Hepatocyte (in vitro differentiated cells): ENCODE measurements around the gene ZNF491. TPM values are rescaled to one million over a fixed set of nuclear protein-coding genes. Genes with fewer than 3 reads are reported as not detected.

Experiments
- DNase-seq: peaks from one replicate; pipeline ENCODE4 v3.0.0-alpha.2; 2016; ENCODE audit warnings: low spot score
- H2AFZ ChIP-seq: fragments of 200-600 bp; sonication (generic); 2 replicates; pipeline ENCODE4 v1.6.0; 2016; ENCODE audit warnings: antibody characterized with exemption, mild to moderate bottlenecking
- H3K27ac ChIP-seq: fragments of 200-600 bp; sonication (generic); 2 replicates; pipeline ENCODE4 v1.5.1; 2016; ENCODE audit warnings: mild to moderate bottlenecking
- H3K27me3 ChIP-seq: fragments of 200-600 bp; sonication (generic); 2 replicates; pipeline ENCODE4 v1.6.1; 2016
- H3K36me3 ChIP-seq: fragments of 200-600 bp; sonication (generic); replicated peaks from 2 replicates; pipeline ENCODE4 v1.5.1; 2016; ENCODE audit warnings: low read depth; ENCODE audit not compliant: insufficient read depth
- H3K4me1 ChIP-seq: fragments of 200-600 bp; sonication (generic); 2 replicates; pipeline ENCODE4 v1.5.1; 2016; ENCODE audit warnings: mild to moderate bottlenecking, moderate library complexity; ENCODE audit not compliant: insufficient read depth
- H3K4me2 ChIP-seq: fragments of 200-600 bp; sonication (generic); 2 replicates; pipeline ENCODE4 v1.6.0; 2016
- H3K4me3 ChIP-seq: fragments of 200-600 bp; sonication (generic); 2 replicates; pipeline ENCODE4 v1.5.1; 2016; ENCODE audit warnings: mild to moderate bottlenecking
- H3K79me2 ChIP-seq: fragments of 200-600 bp; sonication (generic); 2 replicates; pipeline ENCODE4 v1.6.0; 2017; ENCODE audit warnings: mild to moderate bottlenecking
- H3K9me2 ChIP-seq: fragments of 200-600 bp; sonication (generic); replicated peaks from 2 replicates; pipeline ENCODE4 v1.6.0; 2017; ENCODE audit warnings: mild to moderate bottlenecking; ENCODE audit not compliant: insufficient read depth
- H3K9me3 ChIP-seq: fragments of 200-600 bp; sonication (generic); 2 replicates; pipeline ENCODE4 v1.5.1; 2016; ENCODE audit warnings: low read depth, mild to moderate bottlenecking
- H4K20me1 ChIP-seq: fragments of 200-600 bp; sonication (generic); 2 replicates; pipeline ENCODE4 v1.6.0; 2016; ENCODE audit warnings: mild to moderate bottlenecking; ENCODE audit not compliant: insufficient read depth, poor library complexity, severe bottlenecking
- EZH2 ChIP-seq: fragments of 200-600 bp; sonication (generic); IDR thresholded peaks from 2 replicates; pipeline ENCODE4 v1.6.1; 2016; ENCODE audit warnings: antibody characterized with exemption, mild to moderate bottlenecking, borderline replicate concordance
- EZH2phosphoT487 ChIP-seq: fragments of 200-600 bp; sonication (generic); IDR thresholded peaks from one replicate; pipeline ENCODE4 v1.6.1; 2018; ENCODE audit warnings: antibody characterized with exemption, mild to moderate bottlenecking, low read depth, moderate library complexity; ENCODE audit not compliant: unreplicated experiment, severe bottlenecking
- WGBS: methylation state at CpG from one replicate; pipeline ENCODE4 v1.1.6; 2016; ENCODE audit warnings: low lambda C conversion rate; ENCODE audit errors: missing lambda C conversion rate; 5-methylcytosine and 5-hydroxymethylcytosine counted together
- polyA plus RNA-seq: library from polyadenylated mRNA; unstranded; fragments of >200 nt; fragmentation: Nextera tagmentation; extraction: Ambion mirVana; gene quantifications from 2 replicates; pipeline ENCODE4 v1.2.1, GENCODE V29; 2016
- total RNA-seq: library from RNA; depleted of rRNA; stranded (reverse); fragments of >200 nt; gene quantifications from 2 replicates; pipeline ENCODE4 v1.2.3, GENCODE V29; 2014
- TF ChIP-seq, protein P1 (sequence below): fragments of 200-600 bp; sonication (generic); IDR thresholded peaks from 2 replicates; pipeline ENCODE4 v1.5.1; 2016; ENCODE audit warnings: antibody characterized with exemption, mild to moderate bottlenecking; ENCODE audit not compliant: poor library complexity

ZNF491 gene
- total and polyA plus RNA-seq, 2 experiments from 2014 or later = 2.0 to 2.9 TPM

DNA sequence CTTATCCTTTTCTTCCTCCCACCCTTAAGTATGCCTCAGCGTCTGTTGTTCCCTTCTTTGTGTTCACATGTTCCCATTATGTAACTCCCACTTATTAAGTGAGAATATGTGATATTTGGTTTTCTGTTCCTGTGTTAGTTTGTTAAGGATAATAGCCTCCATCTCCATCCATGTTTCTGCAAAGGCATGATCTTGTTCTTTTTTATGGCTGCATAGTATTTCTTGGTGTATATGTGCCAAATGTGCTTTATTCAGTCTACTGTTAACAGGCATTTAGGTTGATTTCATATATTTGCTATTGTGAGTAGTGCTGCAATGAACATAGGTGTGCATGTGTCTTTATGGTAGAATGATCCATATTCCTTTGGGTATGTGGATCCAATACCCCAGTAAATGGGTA is 34.7 kb upstream of the ZNF491 start:
- no peaks in the 10 kb centered on the region for H3K27me3 ChIP-seq
- H4K20me1 ChIP-seq = no peaks in the 10 kb centered on the region
- 89% methylated on average over 1 of the region's 1 CpG for WGBS
- no peak overlapping the region for H3K27ac ChIP-seq
- H3K9me2 ChIP-seq = no peaks in the 10 kb centered on the region
- H3K79me2 ChIP-seq = peaks cover 6% of the 10 kb centered on the region
- H3K4me1 ChIP-seq = peaks cover 10% of the 10 kb centered on the region
- no peak overlapping the region for H3K4me2 ChIP-seq
- DNase-seq = no peak
- H3K9me3 ChIP-seq = no peaks in the 10 kb centered on the region
- H3K36me3 ChIP-seq = no peaks in the 10 kb centered on the region
- H3K4me3 ChIP-seq = no peak overlapping the region
- no peak overlapping the region for H2AFZ ChIP-seq
- TF ChIP-seq EZH2phosphoT487 (no peak), EZH2 (no peak)
- TF ChIP-seq, protein P1, sequence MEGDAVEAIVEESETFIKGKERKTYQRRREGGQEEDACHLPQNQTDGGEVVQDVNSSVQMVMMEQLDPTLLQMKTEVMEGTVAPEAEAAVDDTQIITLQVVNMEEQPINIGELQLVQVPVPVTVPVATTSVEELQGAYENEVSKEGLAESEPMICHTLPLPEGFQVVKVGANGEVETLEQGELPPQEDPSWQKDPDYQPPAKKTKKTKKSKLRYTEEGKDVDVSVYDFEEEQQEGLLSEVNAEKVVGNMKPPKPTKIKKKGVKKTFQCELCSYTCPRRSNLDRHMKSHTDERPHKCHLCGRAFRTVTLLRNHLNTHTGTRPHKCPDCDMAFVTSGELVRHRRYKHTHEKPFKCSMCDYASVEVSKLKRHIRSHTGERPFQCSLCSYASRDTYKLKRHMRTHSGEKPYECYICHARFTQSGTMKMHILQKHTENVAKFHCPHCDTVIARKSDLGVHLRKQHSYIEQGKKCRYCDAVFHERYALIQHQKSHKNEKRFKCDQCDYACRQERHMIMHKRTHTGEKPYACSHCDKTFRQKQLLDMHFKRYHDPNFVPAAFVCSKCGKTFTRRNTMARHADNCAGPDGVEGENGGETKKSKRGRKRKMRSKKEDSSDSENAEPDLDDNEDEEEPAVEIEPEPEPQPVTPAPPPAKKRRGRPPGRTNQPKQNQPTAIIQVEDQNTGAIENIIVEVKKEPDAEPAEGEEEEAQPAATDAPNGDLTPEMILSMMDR = no peak

GRCh38 chr19:11766597-11767591 is 31.4 kb upstream of the ZNF491 start, which contains the start of gene ZNF441:
TSS of gene ZNF441 (plus strand) at chr19:11767000. CDS start at chr19:11767194, 194 bp downstream.
- Histone ChIP-seq H2AFZ (peak within 1 kb of the TSS; percentile 81), H3K36me3 (no peaks in the 10 kb centered on the region), H3K9me2 (no peaks in the 10 kb centered on the region), H3K4me2 (peak within 1 kb of the TSS; percentile 82), H3K27ac (peak within 1 kb of the TSS; percentile 99), H3K9me3 (no peaks in the 10 kb centered on the region), H3K27me3 (no peaks in the 10 kb centered on the region), H3K4me1 (peaks cover 10% of the 10 kb centered on the region), H3K79me2 (peaks cover 35% of the 10 kb centered on the region), H4K20me1 (no peaks in the 10 kb centered on the region), H3K4me3 (peak within 1 kb of the TSS; percentile 42)
- TF ChIP-seq, protein P1 = no peak
- no peak for TF ChIP-seq EZH2phosphoT487
- TF ChIP-seq EZH2 = no peak
- peak; percentile 98 for DNase-seq
- 2% methylated on average over 61 of the region's 61 CpGs for WGBS

GRCh38 chr19:11767633-11768133 is 30.6 kb upstream of the ZNF491 start:
- no peaks in the 10 kb centered on the region for H3K36me3 ChIP-seq
- 10% methylated on average over 17 of the region's 20 CpGs for WGBS
- H3K27ac ChIP-seq = peak overlapping the region; percentile 99
- H3K4me3 ChIP-seq = peak overlapping the region; percentile 42
- peaks cover 35% of the 10 kb centered on the region for H3K79me2 ChIP-seq
- DNase-seq = peak; percentile 83
- H2AFZ ChIP-seq = peak overlapping the region; percentile 12
- no peaks in the 10 kb centered on the region for H4K20me1 ChIP-seq
- peak overlapping the region; percentile 82 for H3K4me2 ChIP-seq
- TF ChIP-seq EZH2phosphoT487 (no peak), EZH2 (no peak)
- TF ChIP-seq, protein P1 = no peak
- no peaks in the 10 kb centered on the region for H3K9me2 ChIP-seq
- H3K27me3 ChIP-seq = no peaks in the 10 kb centered on the region
- no peaks in the 10 kb centered on the region for H3K9me3 ChIP-seq
- peaks cover 10% of the 10 kb centered on the region for H3K4me1 ChIP-seq
